MM.1S (cell line): Measurements from ENCODE around the gene CCL3.

Source experiments
- DNase-seq: peaks from one replicate; pipeline ENCODE4 v3.0.0-alpha.2; 2015
- H2AFZ ChIP-seq: fragments of 300-600 bp; sonication (generic); 2 replicates; pipeline ENCODE4 v1.6.0; 2016; ENCODE audit warnings: antibody characterized with exemption, low read length
- H3F3A ChIP-seq: fragments of 300-600 bp; sonication (generic); 2 replicates; pipeline ENCODE4 v1.6.1; 2016; ENCODE audit warnings: mild to moderate bottlenecking, antibody characterized with exemption, low read length, moderate library complexity, mixed read lengths; ENCODE audit not compliant: insufficient read depth
- H3K27ac ChIP-seq: fragments of 300-600 bp; sonication (generic); 2 replicates; pipeline ENCODE4 v1.5.1; 2016; ENCODE audit warnings: mild to moderate bottlenecking, low read length
- H3K27me3 ChIP-seq: fragments of 300-600 bp; sonication (generic); replicated peaks from 2 replicates; pipeline ENCODE4 v1.6.0; 2016; ENCODE audit warnings: low read length; ENCODE audit not compliant: insufficient read depth
- H3K36me3 ChIP-seq: fragments of 300-600 bp; sonication (generic); replicated peaks from 2 replicates; pipeline ENCODE4 v1.6.1; 2016; ENCODE audit warnings: mild to moderate bottlenecking, low read length, mixed read lengths; ENCODE audit not compliant: insufficient read depth
- H3K4me1 ChIP-seq: fragments of 300-600 bp; sonication (generic); 2 replicates; pipeline ENCODE4 v1.6.1; 2016; ENCODE audit warnings: low read length, mixed read lengths
- H3K4me2 ChIP-seq: fragments of 300-600 bp; sonication (generic); 2 replicates; pipeline ENCODE4 v1.6.0; 2016; ENCODE audit warnings: low read depth, low read length
- H3K4me3 ChIP-seq: fragments of 300-600 bp; sonication (generic); 2 replicates; pipeline ENCODE4 v1.5.1; 2016; ENCODE audit warnings: low read length, mixed read lengths
- H3K79me2 ChIP-seq: fragments of 300-600 bp; sonication (generic); 2 replicates; pipeline ENCODE4 v1.6.1; 2016; ENCODE audit warnings: mixed run types, low read length, mixed read lengths
- H3K9ac ChIP-seq: fragments of 300-600 bp; sonication (generic); 2 replicates; pipeline ENCODE4 v1.6.1; 2016; ENCODE audit warnings: low read length, mixed read lengths
- H3K9me2 ChIP-seq: fragments of 300-600 bp; sonication (generic); replicated peaks from 2 replicates; pipeline ENCODE4 v1.6.1; 2016; ENCODE audit warnings: mild to moderate bottlenecking, low read length, mixed read lengths; ENCODE audit not compliant: insufficient read depth
- H3K9me3 ChIP-seq: fragments of 300-600 bp; sonication (generic); replicated peaks from 2 replicates; pipeline ENCODE4 v1.6.1; 2016; ENCODE audit warnings: mild to moderate bottlenecking, low read length, mixed read lengths; ENCODE audit not compliant: insufficient read depth
- H4K20me1 ChIP-seq: fragments of 300-600 bp; sonication (generic); 2 replicates; pipeline ENCODE4 v1.6.1; 2016; ENCODE audit warnings: mild to moderate bottlenecking, low read length, moderate library complexity, mixed read lengths; ENCODE audit not compliant: insufficient read depth
- CTCF ChIP-seq: fragments of 300-600 bp; sonication (generic); IDR thresholded peaks from 2 replicates; pipeline ENCODE4 v1.5.1; 2016; ENCODE audit warnings: antibody characterized with exemption, low read length, mixed read lengths
- EZH2 ChIP-seq: fragments of 300-600 bp; sonication (generic); optimal IDR thresholded peaks from 2 replicates; pipeline ENCODE3; 2017; ENCODE audit warnings: low read depth, mild to moderate bottlenecking, antibody characterized with exemption, low read length, mixed read lengths
- EZH2phosphoT487 ChIP-seq: fragments of 300-600 bp; sonication (generic); IDR thresholded peaks from 2 replicates; pipeline ENCODE4 v1.6.1; 2018; ENCODE audit warnings: antibody characterized with exemption, low read length

The CCL3 gene

GRCh38 chr17:36133602-36134236, 43.8 kb upstream of the CCL3 start:
- Histone ChIP-seq H4K20me1 (no peaks in the 10 kb centered on the region), H3K27ac (no peak overlapping the region), H3K27me3 (no peaks in the 10 kb centered on the region), H3K36me3 (no peaks in the 10 kb centered on the region), H2AFZ (no peak overlapping the region), H3K9ac (no peak overlapping the region), H3K4me2 (no peak overlapping the region), H3K79me2 (no peaks in the 10 kb centered on the region), H3K4me1 (peaks cover 17% of the 10 kb centered on the region), H3K9me3 (no peaks in the 10 kb centered on the region), H3F3A (no peaks in the 10 kb centered on the region), H3K4me3 (no peak overlapping the region), H3K9me2 (no peaks in the 10 kb centered on the region)
- TF ChIP-seq CTCF (no peak), EZH2 (no peak), EZH2phosphoT487 (no peak)
- DNase-seq: no peak

GRCh38 chr17:36132421-36132831, 42.5 kb upstream of the CCL3 start:
- Histone ChIP-seq H3K27me3 (no peaks in the 10 kb centered on the region), H3K4me3 (no peak overlapping the region), H3F3A (no peaks in the 10 kb centered on the region), H3K4me2 (no peak overlapping the region), H3K4me1 (peaks cover 20% of the 10 kb centered on the region), H2AFZ (no peak overlapping the region), H3K9ac (no peak overlapping the region), H4K20me1 (no peaks in the 10 kb centered on the region), H3K36me3 (no peaks in the 10 kb centered on the region), H3K79me2 (no peaks in the 10 kb centered on the region), H3K9me3 (no peaks in the 10 kb centered on the region), H3K27ac (no peak overlapping the region), H3K9me2 (no peaks in the 10 kb centered on the region)
- TF ChIP-seq EZH2phosphoT487: no peak
- no peak for TF ChIP-seq CTCF
- no peak for TF ChIP-seq EZH2
- DNase-seq: no peak

- H3K79me2 ChIP-seq: no peaks in the 10 kb centered on the region
- H3K4me3 ChIP-seq: no peak overlapping the region
- no peaks in the 10 kb centered on the region for H3K27me3 ChIP-seq
- no peaks in the 10 kb centered on the region for H3F3A ChIP-seq
- H3K4me2 ChIP-seq: no peak overlapping the region
- no peak for TF ChIP-seq EZH2
- TF ChIP-seq CTCF: no peak
- TF ChIP-seq EZH2phosphoT487: no peak
- DNase-seq: no peak
- H4K20me1 ChIP-seq: no peaks in the 10 kb centered on the region
- H3K9me2 ChIP-seq: no peaks in the 10 kb centered on the region
- H3K27ac ChIP-seq: no peak overlapping the region
- H2AFZ ChIP-seq: no peak overlapping the region
- H3K36me3 ChIP-seq: no peaks in the 10 kb centered on the region
- H3K9me3 ChIP-seq: no peaks in the 10 kb centered on the region
- H3K4me1 ChIP-seq: peaks cover 25% of the 10 kb centered on the region
- no peak overlapping the region for H3K9ac ChIP-seq
Measured at GRCh38 chr17:36131931-36132330, 42.0 kb upstream of the CCL3 start.
